ENCODE measurements around the gene TRIM33.

Gene TRIM33

GRCh38 chr1:114462341-114462740, 48.7 kb downstream of the TRIM33 start:
- DNase-seq (ENCODE audit: low read depth): no peak
- TF ChIP-seq POLR2A (IDR thresholded peaks at IDR 0.05; ENCODE audit: extremely low read depth, insufficient read length): no peak
- no peak for TF ChIP-seq MAX (IDR thresholded peaks at IDR 0.05; ENCODE audit: low read depth, low read length)
- TF ChIP-seq MYC (IDR thresholded peaks at IDR 0.05; ENCODE audit: low read depth, low read length): no peak
- no peak for TF ChIP-seq CTCF (IDR thresholded peaks at IDR 0.05; ENCODE audit: low read depth, low read length)
- no peak overlapping the region for H3K4me3 ChIP-seq (ENCODE audit: low read depth, low read length)

- H3K4me3 ChIP-seq (ENCODE audit: low read depth, low read length): no peak overlapping the region
- no peak for TF ChIP-seq POLR2A (IDR thresholded peaks at IDR 0.05; ENCODE audit: extremely low read depth, insufficient read length)
- no peak for TF ChIP-seq MAX (IDR thresholded peaks at IDR 0.05; ENCODE audit: low read depth, low read length)
- TF ChIP-seq CTCF (IDR thresholded peaks at IDR 0.05; ENCODE audit: low read depth, low read length): no peak
- TF ChIP-seq MYC (IDR thresholded peaks at IDR 0.05; ENCODE audit: low read depth, low read length): no peak
- peak; percentile 92 for DNase-seq (ENCODE audit: low read depth)
These were observed 52.7 kb downstream of the TRIM33 start for GRCh38 chr1:114458237-114458777.

GRCh38 chr1:114457675-114458236, 53.2 kb downstream of the TRIM33 start:
- DNase-seq (ENCODE audit: low read depth): peak; percentile 27
- TF ChIP-seq MAX (IDR thresholded peaks at IDR 0.05; ENCODE audit: low read depth, low read length) (no peak), POLR2A (IDR thresholded peaks at IDR 0.05; ENCODE audit: extremely low read depth, insufficient read length) (no peak), CTCF (IDR thresholded peaks at IDR 0.05; ENCODE audit: low read depth, low read length) (no peak), MYC (IDR thresholded peaks at IDR 0.05; ENCODE audit: low read depth, low read length) (no peak)
- H3K4me3 ChIP-seq (ENCODE audit: low read depth, low read length): no peak overlapping the region

GRCh38 chr1:114456586-114456985, 54.4 kb downstream of the TRIM33 start:
- H3K4me3 ChIP-seq (ENCODE audit: low read depth, low read length): no peak overlapping the region
- no peak for TF ChIP-seq MAX (IDR thresholded peaks at IDR 0.05; ENCODE audit: low read depth, low read length)
- TF ChIP-seq POLR2A (IDR thresholded peaks at IDR 0.05; ENCODE audit: extremely low read depth, insufficient read length): no peak
- no peak for TF ChIP-seq CTCF (IDR thresholded peaks at IDR 0.05; ENCODE audit: low read depth, low read length)
- TF ChIP-seq MYC (IDR thresholded peaks at IDR 0.05; ENCODE audit: low read depth, low read length): no peak
- DNase-seq (ENCODE audit: low read depth): no peak

GRCh38 chr1:114455102-114455785, 55.8 kb downstream of the TRIM33 start:
- no peak for TF ChIP-seq MAX (IDR thresholded peaks at IDR 0.05; ENCODE audit: low read depth, low read length)
- no peak for TF ChIP-seq POLR2A (IDR thresholded peaks at IDR 0.05; ENCODE audit: extremely low read depth, insufficient read length)
- no peak for TF ChIP-seq MYC (IDR thresholded peaks at IDR 0.05; ENCODE audit: low read depth, low read length)
- no peak for TF ChIP-seq CTCF (IDR thresholded peaks at IDR 0.05; ENCODE audit: low read depth, low read length)
- DNase-seq (ENCODE audit: low read depth): no peak
- no peak overlapping the region for H3K4me3 ChIP-seq (ENCODE audit: low read depth, low read length)

All from NB4 (cell line).